Left lung (tissue), 10 donors: ENCODE data around the gene TTC7B. TPM values are rescaled to one million over a fixed set of nuclear protein-coding genes. Genes with fewer than 3 reads are reported as not detected.

ENCODE experiments used
- ATAC-seq: fragments of 200-7000 bp; cut with Tn5 transposase; one replicate; pipeline ENCODE4 v1.9.1; 2020; ENCODE audit warnings: moderate library complexity
- DNase-seq, 4 donors: peaks; one replicate each; pipeline ENCODE4 v3.0.0-alpha.2; 2013 to 2020
- H3K27ac ChIP-seq, 2 donors: fragments of 200-600 bp; sonication (generic) in 1 of 2; one replicate each; pipeline versions ENCODE4 v1.5.0 to v1.8.0; 2020 to 2021
- H3K27me3 ChIP-seq, 2 donors: fragments of 200-600 bp; sonication (generic) in 1 of 2; one replicate each; pipeline versions ENCODE4 v1.5.0 to v1.8.0; 2020 to 2021
- H3K36me3 ChIP-seq, 2 donors: fragments of 200-600 bp; sonication (generic) in 1 of 2; one replicate each; pipeline versions ENCODE4 v1.5.0 to v1.8.0; 2020 to 2021
- H3K4me1 ChIP-seq, 2 donors: fragments of 200-600 bp; one replicate each; pipeline ENCODE4 v1.8.0; 2021
- H3K4me3 ChIP-seq, 2 donors: fragments of 200-600 bp; sonication (generic) in 1 of 2; one replicate each; pipeline versions ENCODE4 v1.5.0 to v1.8.0; 2020 to 2021; ENCODE audit warnings: mild to moderate bottlenecking in 1 of 2
- H3K9me3 ChIP-seq, 2 donors: fragments of 200-600 bp; sonication (generic) in 1 of 2; one replicate each; pipeline versions ENCODE4 v1.5.0 to v1.8.0; 2020 to 2021
- intact Hi-C, 2 donors: fragments of 100-400 bp; cut with DNase I; formaldehyde crosslinking; loops; one replicate each; pipeline versions ENCODE4 v1.11.2 to v1.14.2; 2022
- polyA plus RNA-seq, 6 donors: library from polyadenylated mRNA; unstranded; fragments of 120-200 nt; gene quantifications; one replicate each; pipeline ENCODE4 v1.2.1, GENCODE V29; 2013; ENCODE audit not compliant: insufficient read length in 6 of 6
- total RNA-seq, 2 donors: library from RNA; stranded (reverse); fragmentation: NEBNext Ultra II Directional; extraction: Animal tissue kit (Norgen Biotek cat#: 25700); gene quantifications; one replicate each; pipeline ENCODE4 v1.2.1, GENCODE V29; 2021
- TF ChIP-seq, protein P1 (sequence below), 2 donors: fragments of 200-600 bp; sonication (generic) in 1 of 2; IDR thresholded peaks; one replicate each; pipeline versions ENCODE4 v1.5.0 to v1.8.0; 2021; ENCODE audit warnings: antibody characterized with exemption in 2 of 2
- donor health status: DM: no; HTN: yes; CAD: no.
- donor health status: DM: no; HTN: no; CAD: no.

TTC7B gene
- total and polyA plus RNA-seq, 8 donors: 26.8 to 47.5 (median 39.5) TPM

DNA sequence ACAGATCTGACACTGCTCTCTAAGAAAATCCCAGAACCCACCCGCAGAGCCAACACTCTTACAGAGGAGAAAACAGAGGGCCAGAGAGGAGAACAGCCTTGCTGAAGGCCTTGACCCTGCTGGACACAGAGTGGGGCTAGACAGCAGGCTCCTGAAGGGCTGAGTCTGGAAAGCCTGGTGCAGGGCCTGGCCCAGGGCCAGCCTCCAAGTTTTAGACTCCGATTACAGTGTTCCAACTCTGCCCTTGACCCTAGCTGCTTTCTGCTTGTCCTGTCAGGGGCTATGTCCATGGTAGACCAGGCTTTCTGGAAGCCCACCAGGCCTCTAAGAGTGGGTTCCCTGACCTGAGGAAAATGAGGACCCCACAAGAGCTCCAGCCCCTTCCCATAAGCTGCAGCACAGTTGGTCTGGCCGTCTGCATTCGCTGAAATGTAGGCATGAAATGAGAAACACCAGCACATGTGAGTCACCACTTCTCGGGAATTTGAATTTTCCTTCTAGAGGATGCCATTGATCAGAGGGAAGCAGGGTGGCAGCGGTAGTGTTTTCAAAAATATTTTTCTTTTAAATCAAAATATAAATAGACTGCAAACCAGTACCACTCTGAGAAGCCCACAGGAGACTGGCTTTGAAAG is 265.0 kb downstream of the TTC7B start:
- H3K4me3 ChIP-seq: no peak overlapping the region
- H3K27ac ChIP-seq: no peak overlapping the region
- intact Hi-C loops: no loop called here
- no peaks in the 10 kb centered on the region for H3K36me3 ChIP-seq
- no peaks in the 10 kb centered on the region for H3K4me1 ChIP-seq
- no peak for DNase-seq
- TF ChIP-seq, protein P1, sequence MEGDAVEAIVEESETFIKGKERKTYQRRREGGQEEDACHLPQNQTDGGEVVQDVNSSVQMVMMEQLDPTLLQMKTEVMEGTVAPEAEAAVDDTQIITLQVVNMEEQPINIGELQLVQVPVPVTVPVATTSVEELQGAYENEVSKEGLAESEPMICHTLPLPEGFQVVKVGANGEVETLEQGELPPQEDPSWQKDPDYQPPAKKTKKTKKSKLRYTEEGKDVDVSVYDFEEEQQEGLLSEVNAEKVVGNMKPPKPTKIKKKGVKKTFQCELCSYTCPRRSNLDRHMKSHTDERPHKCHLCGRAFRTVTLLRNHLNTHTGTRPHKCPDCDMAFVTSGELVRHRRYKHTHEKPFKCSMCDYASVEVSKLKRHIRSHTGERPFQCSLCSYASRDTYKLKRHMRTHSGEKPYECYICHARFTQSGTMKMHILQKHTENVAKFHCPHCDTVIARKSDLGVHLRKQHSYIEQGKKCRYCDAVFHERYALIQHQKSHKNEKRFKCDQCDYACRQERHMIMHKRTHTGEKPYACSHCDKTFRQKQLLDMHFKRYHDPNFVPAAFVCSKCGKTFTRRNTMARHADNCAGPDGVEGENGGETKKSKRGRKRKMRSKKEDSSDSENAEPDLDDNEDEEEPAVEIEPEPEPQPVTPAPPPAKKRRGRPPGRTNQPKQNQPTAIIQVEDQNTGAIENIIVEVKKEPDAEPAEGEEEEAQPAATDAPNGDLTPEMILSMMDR (IDR thresholded peaks at IDR 0.05): no peak
- H3K27me3 ChIP-seq: no peaks in the 10 kb centered on the region
- H3K9me3 ChIP-seq: no peaks in the 10 kb centered on the region
- ATAC-seq: no peak

DNA sequence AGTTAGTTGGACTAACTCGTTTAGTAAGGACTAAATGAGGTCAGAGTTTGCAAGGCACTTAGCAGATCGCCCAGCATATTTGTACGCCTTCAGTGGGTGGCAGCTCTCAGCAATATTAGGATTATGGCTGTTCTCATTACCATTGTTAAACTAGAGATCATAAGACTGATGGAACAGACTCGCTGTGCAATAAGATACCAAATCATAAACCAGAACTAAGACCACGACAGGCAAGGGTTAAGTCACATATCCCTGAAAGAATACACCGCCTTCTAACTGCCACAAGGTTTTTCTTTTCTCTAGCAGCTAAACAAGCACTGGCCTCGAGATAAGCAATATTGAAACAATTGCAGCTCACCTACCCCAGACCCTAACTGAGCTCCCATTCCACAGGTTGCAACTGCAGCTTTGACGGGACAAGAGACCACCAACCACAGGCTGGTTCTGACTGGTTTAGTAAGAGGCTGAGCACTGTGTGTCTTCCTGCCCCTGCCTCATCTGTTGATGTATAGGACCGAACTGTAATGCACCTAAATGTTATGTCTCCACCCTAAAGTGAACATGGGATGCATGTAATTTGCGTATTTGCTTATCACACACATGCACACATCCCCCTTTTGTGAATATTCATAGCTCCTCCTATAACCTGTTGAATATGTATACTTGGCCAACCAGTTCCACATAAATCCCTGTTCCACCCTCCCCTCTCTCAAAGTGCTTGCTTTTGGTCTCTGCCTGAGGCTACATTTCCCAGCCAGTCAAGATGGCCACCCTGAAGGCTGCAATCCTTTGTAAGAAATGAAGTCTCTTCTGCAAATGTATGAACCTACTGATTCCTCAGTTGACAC is 266.2 kb downstream of the TTC7B start:
- no peaks in the 10 kb centered on the region for H3K36me3 ChIP-seq
- TF ChIP-seq, protein P1 (IDR thresholded peaks at IDR 0.05): no peak
- intact Hi-C loops: no loop called here
- H3K27me3 ChIP-seq: no peaks in the 10 kb centered on the region
- no peak overlapping the region for H3K27ac ChIP-seq
- no peaks in the 10 kb centered on the region for H3K4me1 ChIP-seq
- H3K9me3 ChIP-seq: no peaks in the 10 kb centered on the region
- H3K4me3 ChIP-seq: no peak overlapping the region
- DNase-seq: no peak
- no peak for ATAC-seq

DNA sequence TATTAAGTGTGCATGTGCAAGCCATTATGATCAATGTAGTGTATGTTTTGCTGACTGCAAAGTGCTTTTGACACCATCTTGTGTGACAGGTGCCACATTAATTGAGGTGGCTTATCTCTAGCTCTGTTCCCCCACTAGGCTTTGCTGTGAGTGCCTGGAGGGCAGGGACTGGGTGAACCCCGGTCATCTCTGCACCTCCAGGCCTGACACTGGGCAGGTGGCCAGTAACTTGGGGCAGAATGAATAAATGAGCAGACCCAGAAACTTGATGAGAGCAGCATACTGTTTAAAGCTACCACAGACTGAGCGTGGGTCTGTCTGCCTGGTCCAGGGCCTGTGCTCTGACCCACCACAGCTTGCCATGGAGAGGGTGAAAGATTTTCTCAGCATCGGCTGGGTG is 267.8 kb downstream of the TTC7B start:
- no peaks in the 10 kb centered on the region for H3K27me3 ChIP-seq
- no peaks in the 10 kb centered on the region for H3K9me3 ChIP-seq
- no peak for ATAC-seq
- H3K27ac ChIP-seq: no peak overlapping the region
- intact Hi-C loops: no loop called here
- no peak overlapping the region for H3K4me3 ChIP-seq
- TF ChIP-seq, protein P1 (IDR thresholded peaks at IDR 0.05): no peak
- no peaks in the 10 kb centered on the region for H3K4me1 ChIP-seq
- no peak for DNase-seq
- no peaks in the 10 kb centered on the region for H3K36me3 ChIP-seq

DNA sequence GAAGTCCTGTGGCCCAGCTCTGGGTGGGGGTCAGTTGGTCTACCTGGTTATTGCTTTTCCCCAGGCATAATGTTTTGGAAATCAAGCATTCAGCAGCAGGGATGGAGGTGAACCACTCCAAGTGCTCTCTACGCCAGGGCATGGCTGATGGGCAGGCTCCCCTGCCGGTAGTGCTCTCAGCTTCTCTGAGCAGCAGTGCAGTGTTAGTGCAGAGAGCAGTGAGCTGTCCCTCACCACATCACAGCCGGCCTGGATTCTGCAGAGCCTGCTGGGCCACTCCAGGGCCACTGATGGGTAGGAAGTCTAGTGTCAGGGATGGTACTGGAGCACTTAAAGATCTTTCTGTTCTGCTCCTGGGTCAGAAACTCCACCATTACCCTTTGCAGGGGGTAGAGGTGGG is 268.3 kb downstream of the TTC7B start:
- ATAC-seq: no peak
- intact Hi-C loops: no loop called here
- no peaks in the 10 kb centered on the region for H3K27me3 ChIP-seq
- H3K27ac ChIP-seq: no peak overlapping the region
- H3K4me3 ChIP-seq: no peak overlapping the region
- TF ChIP-seq, protein P1 (IDR thresholded peaks at IDR 0.05): no peak
- no peaks in the 10 kb centered on the region for H3K9me3 ChIP-seq
- DNase-seq: no peak
- no peaks in the 10 kb centered on the region for H3K4me1 ChIP-seq
- no peaks in the 10 kb centered on the region for H3K36me3 ChIP-seq

DNA sequence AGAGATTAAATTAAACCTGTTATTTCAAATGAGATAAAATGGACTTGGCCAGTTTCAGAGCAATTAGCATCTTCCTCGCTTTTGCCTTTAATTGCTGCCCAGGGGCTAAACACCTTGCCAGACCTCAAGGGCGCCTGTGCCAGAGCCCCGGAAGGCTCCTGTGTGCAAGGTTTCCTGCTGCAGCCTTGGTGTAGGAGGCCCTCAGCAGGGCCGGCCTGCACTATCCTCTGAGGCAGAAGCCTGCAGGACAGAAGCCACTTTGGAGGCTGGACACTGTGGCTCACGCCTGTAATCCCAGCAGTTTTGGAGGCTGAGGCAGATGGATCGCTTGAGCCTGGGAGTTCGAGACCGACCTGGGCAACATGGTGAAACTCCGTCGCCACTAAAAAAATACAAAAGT is 269.0 kb downstream of the TTC7B start:
- Histone ChIP-seq H3K4me1 (no peaks in the 10 kb centered on the region), H3K9me3 (no peaks in the 10 kb centered on the region), H3K27ac (no peak overlapping the region), H3K4me3 (no peak overlapping the region), H3K27me3 (no peaks in the 10 kb centered on the region), H3K36me3 (no peaks in the 10 kb centered on the region)
- ATAC-seq (no peak), DNase-seq (no peak)
- TF ChIP-seq, protein P1 (IDR thresholded peaks at IDR 0.05): no peak
- intact Hi-C loops: no loop called here
